Measurements from ENCODE around the gene AGBL1.

The AGBL1 gene

GRCh38 chr15:86295511-86295910, 215.8 kb downstream of the AGBL1 start:
- H3K4me3 ChIP-seq (ENCODE audit: control insufficient read depth, low read depth, low read length): no peak overlapping the region
- no peak for TF ChIP-seq CTCF (conservative IDR thresholded peaks at IDR 0.05; ENCODE audit: control insufficient read depth, insufficient read depth, low read depth, low read length)
- no peak for DNase-seq (ENCODE audit: low read depth)

DNA sequence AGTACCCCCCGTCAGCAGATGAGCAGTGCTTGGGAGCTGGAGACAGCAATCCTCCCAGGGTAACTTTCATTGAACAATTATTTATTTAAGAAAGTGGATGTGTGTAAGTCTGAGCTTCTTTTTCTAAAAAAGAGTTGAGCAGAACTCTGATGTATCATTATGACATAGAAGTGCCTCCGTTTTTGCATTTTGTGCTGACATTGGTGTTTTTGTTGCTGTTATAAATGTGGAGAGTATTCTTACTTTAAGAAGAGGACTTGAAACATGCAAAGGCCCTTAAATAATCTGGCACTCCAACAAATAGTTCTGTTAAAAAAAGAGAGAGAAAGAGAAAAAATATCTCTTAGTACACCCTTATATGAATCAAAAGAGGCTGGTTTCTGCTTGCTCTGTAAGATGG, 217.1 kb downstream of the AGBL1 start:
- no peak for DNase-seq (ENCODE audit: low read depth)
- TF ChIP-seq CTCF (conservative IDR thresholded peaks at IDR 0.05; ENCODE audit: control insufficient read depth, insufficient read depth, low read depth, low read length): no peak
- H3K4me3 ChIP-seq (ENCODE audit: control insufficient read depth, low read depth, low read length): no peak overlapping the region

DNA sequence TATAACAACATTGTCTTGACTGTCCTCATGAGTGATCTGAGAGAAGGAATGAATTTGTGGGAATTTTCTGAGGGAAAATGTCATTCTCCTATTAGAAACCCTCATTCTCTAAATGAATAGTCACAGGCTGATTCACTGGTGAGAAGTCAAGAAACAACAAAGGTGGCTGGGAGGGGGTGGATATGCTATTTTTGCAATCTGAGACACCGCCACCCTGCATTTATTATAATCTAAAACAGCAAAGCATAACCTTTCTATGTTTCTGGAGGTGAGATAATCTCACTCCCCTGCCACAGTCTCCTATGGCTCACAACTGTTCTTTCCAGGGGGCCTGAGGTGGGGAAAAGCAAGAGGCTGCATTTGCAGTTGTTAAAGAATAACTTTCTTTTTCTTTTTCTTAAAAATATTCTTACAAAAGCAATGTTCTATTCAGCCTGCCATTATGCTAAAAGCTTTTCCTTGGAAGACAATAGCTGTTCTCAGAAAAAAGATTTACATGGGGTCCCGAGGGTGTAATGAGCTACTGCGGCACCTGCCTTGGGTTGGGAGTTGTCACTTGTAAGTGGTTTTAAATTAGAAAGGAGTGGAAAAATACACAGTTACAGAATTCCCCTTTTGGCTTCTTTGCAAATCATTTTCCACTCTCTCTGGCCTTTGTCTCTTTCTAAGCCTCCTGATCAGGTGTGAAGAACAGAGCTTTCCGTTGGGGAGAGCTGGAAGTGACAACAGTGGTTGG, 220.9 kb downstream of the AGBL1 start:
- DNase-seq (ENCODE audit: low read depth): peak; percentile 7
- H3K4me3 ChIP-seq (ENCODE audit: control insufficient read depth, low read depth, low read length): no peak overlapping the region
- TF ChIP-seq CTCF (conservative IDR thresholded peaks at IDR 0.05; ENCODE audit: control insufficient read depth, insufficient read depth, low read depth, low read length): no peak

DNA sequence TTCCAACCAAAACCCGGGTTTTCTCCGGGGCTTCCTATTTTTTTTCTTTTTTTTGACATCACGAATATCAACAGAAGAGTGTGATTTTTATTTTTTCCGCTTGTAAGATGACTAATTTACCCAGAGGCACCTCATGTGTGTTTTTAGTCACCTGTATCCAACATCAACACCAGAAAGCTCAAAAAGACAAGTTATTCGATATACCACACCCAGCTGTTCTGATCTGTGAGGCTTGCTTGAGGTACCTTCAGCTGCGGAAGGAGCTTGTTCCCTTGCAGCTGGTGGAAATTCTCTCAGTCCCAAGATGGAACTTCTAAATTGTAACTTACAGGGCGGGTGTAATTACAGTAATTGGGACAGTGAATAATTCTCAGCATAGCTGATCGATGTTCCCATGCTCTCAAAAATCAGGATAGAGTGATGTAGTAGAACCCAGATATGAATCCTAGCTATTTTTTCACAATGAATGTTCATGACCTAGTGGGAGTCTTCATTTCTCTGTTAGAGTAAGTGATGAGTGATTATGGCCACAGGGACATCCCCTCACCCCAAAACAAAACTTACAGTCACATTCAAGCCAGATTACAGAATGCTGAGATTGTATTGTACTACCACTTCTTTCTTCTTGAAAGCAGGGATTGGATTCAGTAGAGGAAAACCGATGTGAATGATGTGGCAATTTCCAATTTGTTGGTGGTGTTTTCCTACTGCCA, 232.1 kb downstream of the AGBL1 start:
- no peak overlapping the region for H3K4me3 ChIP-seq (ENCODE audit: control insufficient read depth, low read depth, low read length)
- no peak for DNase-seq (ENCODE audit: low read depth)
- TF ChIP-seq CTCF (conservative IDR thresholded peaks at IDR 0.05; ENCODE audit: control insufficient read depth, insufficient read depth, low read depth, low read length): no peak

DNA sequence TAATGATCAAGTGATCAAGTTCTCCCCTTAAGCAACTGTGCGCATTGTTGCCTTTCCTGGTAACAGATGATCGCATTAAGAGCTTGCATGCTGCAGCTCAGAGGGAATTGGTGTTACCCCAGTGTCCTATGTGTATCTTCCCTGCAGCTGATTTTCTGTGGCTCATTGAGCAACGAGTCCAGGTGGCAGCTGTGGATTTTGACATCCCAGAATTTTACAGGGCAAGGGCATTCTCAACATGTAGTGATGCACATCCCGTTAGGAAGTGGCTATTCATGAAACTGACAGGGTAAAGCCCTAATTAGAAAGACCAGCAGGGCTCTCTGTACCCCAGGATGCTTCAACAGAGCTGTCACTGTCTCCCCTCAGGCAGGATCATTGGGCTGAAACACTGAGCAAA, 232.8 kb downstream of the AGBL1 start:
- H3K4me3 ChIP-seq (ENCODE audit: control insufficient read depth, low read depth, low read length): no peak overlapping the region
- DNase-seq (ENCODE audit: low read depth): no peak
- no peak for TF ChIP-seq CTCF (conservative IDR thresholded peaks at IDR 0.05; ENCODE audit: control insufficient read depth, insufficient read depth, low read depth, low read length)

DNA sequence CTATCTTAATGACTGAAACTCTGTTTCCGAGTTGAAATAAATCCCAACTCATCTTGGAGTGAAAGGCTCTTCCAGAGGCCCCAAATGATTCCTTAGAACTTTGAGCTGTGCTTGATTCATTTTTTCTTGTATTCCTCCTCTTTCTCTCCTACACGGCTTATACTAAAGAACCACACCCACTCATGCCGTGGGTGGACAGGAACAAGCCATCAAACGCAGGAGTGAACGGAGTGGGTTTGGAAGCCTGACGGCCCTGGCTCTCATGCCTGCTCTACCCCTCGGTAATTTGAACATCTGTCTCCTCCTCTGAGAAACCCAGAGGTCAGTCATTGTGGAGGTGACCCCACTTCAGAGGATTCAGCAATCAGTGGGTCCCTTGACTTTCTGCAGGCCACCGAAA, 236.5 kb downstream of the AGBL1 start:
- H3K4me3 ChIP-seq (ENCODE audit: control insufficient read depth, low read depth, low read length): no peak overlapping the region
- DNase-seq (ENCODE audit: low read depth): no peak
- TF ChIP-seq CTCF (conservative IDR thresholded peaks at IDR 0.05; ENCODE audit: control insufficient read depth, insufficient read depth, low read depth, low read length): no peak

Data from fibroblast of mammary gland (primary cell).